A673 (cell line): ENCODE data around the gene ACP2. TPM values are rescaled to one million over a fixed set of nuclear protein-coding genes. Genes with fewer than 3 reads are reported as not detected.

ENCODE experiments used
- BruUV-seq: library from RNA; stranded (reverse); fragments of 400-500 nt; replicated peaks from 2 replicates; lab custom pipeline; 2021; lab: Mats Ljungman, UMichigan
- CTCF ChIA-PET: fragments of 300-600 bp; sonication (Branson Sonifier 250); formaldehyde crosslinking; loops from one replicate; lab custom pipeline; 2022; ENCODE audit warnings: antibody characterized with exemption; lab: Charles Lee
- POLR2A ChIA-PET: fragments of 300-600 bp; sonication (Branson Sonifier 250); formaldehyde crosslinking; loops from one replicate; lab custom pipeline; 2022; ENCODE audit warnings: antibody characterized with exemption; ENCODE audit not compliant: low non-redundant PET; lab: Charles Lee
- DNase-seq: peaks from one replicate; pipeline ENCODE4 v3.0.0-alpha.2; 2015; ENCODE audit warnings: low spot score
- H3K27ac ChIP-seq: fragments of 200-600 bp; sonication (generic); 2 replicates; pipeline ENCODE4 v1.5.1; 2016; ENCODE audit warnings: mixed run types, low read depth, mild to moderate bottlenecking, mixed read lengths, antibody characterized with exemption, low read length; ENCODE audit not compliant: poor library complexity, severe bottlenecking
- H3K27me3 ChIP-seq: fragments of 200-600 bp; sonication (generic); replicated peaks from 2 replicates; pipeline ENCODE4 v1.6.1; 2017; ENCODE audit warnings: mixed run types, low read depth, mild to moderate bottlenecking, mixed read lengths, antibody characterized with exemption, low read length; ENCODE audit not compliant: insufficient read depth, poor library complexity
- H3K36me3 ChIP-seq: fragments of 200-600 bp; sonication (generic); 2 replicates; pipeline ENCODE4 v1.6.1; 2016; ENCODE audit warnings: mixed run types, mild to moderate bottlenecking, mixed read lengths, antibody characterized with exemption, low read length; ENCODE audit not compliant: insufficient read depth, poor library complexity, severe bottlenecking
- H3K4me1 ChIP-seq: fragments of 200-600 bp; sonication (generic); 2 replicates; pipeline ENCODE4 v1.6.1; 2017; ENCODE audit warnings: mixed run types, mild to moderate bottlenecking, mixed read lengths, antibody characterized with exemption, low read length; ENCODE audit not compliant: insufficient read depth, poor library complexity, severe bottlenecking
- H3K4me3 ChIP-seq: fragments of 200-600 bp; sonication (generic); 2 replicates; pipeline ENCODE4 v1.5.1; 2016; ENCODE audit warnings: low read depth, mixed run types, mild to moderate bottlenecking, mixed read lengths, low read length; ENCODE audit not compliant: poor library complexity, severe bottlenecking
- H3K9me3 ChIP-seq: fragments of 200-600 bp; sonication (generic); 2 replicates; pipeline ENCODE4 v1.6.1; 2016; ENCODE audit warnings: mixed run types, low read depth, mild to moderate bottlenecking, mixed read lengths, antibody characterized with exemption, low read length; ENCODE audit not compliant: poor library complexity, severe bottlenecking
- EZH2 ChIP-seq: fragments of 200-600 bp; sonication (generic); IDR thresholded peaks from 2 replicates; pipeline ENCODE4 v1.6.1; 2017; ENCODE audit warnings: borderline replicate concordance, low read depth, mild to moderate bottlenecking, mixed read lengths, antibody characterized with exemption, low read length; ENCODE audit not compliant: poor library complexity, severe bottlenecking
- intact Hi-C: fragments of 100-400 bp; cut with micrococcal nuclease; formaldehyde crosslinking; loops from one replicate; pipeline ENCODE4 v1.10.0; 2022; ENCODE audit not compliant: unreplicated experiment
- total RNA-seq: library from RNA; stranded (reverse); gene quantifications from 2 replicates; pipeline ENCODE4 v1.2.3, GENCODE V29; 2021
- TF ChIP-seq, protein P1 (sequence below): fragments of 300-800, 200-600 bp; sonication (generic); conservative IDR thresholded peaks from 2 replicates; pipeline ENCODE4 v1.5.1; 2017; ENCODE audit warnings: low read depth, mild to moderate bottlenecking, antibody characterized with exemption, low read length, moderate library complexity, mixed read lengths

ACP2 gene
- total RNA-seq, 1 experiment from 2014 or later = 63.3 TPM

DNA sequence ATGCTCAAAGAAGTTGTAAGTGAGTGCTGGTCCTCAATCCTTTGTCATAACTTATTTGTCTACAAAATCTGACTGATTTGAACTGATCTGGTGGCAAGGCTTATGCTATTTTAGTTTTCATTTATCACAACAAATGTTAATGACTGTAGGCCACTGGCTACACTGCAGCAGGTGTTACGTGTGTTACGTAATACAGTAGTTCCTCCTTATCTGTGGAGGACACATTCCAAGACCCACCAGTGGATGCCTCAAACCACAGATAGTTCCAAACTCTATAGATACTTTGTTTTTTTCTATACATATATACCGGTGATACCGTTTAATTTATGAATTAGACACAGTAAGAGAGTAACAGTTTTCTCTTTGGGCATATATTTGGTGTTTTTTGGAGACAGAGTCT, 28.3 kb upstream of the ACP2 start:
- no TSS peak for BruUV-seq
- intact Hi-C loops = no loop called here
- POLR2A ChIA-PET = no interaction called here
- Histone ChIP-seq H3K27me3 (no peaks in the 10 kb centered on the region), H3K4me3 (no peak overlapping the region), H3K36me3 (peaks cover 77% of the 10 kb centered on the region), H3K9me3 (no peaks in the 10 kb centered on the region), H3K27ac (no peak overlapping the region), H3K4me1 (peaks cover 5% of the 10 kb centered on the region)
- no peak for DNase-seq
- CTCF ChIA-PET = no interaction called here
- TF ChIP-seq, protein P1, sequence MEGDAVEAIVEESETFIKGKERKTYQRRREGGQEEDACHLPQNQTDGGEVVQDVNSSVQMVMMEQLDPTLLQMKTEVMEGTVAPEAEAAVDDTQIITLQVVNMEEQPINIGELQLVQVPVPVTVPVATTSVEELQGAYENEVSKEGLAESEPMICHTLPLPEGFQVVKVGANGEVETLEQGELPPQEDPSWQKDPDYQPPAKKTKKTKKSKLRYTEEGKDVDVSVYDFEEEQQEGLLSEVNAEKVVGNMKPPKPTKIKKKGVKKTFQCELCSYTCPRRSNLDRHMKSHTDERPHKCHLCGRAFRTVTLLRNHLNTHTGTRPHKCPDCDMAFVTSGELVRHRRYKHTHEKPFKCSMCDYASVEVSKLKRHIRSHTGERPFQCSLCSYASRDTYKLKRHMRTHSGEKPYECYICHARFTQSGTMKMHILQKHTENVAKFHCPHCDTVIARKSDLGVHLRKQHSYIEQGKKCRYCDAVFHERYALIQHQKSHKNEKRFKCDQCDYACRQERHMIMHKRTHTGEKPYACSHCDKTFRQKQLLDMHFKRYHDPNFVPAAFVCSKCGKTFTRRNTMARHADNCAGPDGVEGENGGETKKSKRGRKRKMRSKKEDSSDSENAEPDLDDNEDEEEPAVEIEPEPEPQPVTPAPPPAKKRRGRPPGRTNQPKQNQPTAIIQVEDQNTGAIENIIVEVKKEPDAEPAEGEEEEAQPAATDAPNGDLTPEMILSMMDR = no peak
- TF ChIP-seq EZH2 = no peak

DNA sequence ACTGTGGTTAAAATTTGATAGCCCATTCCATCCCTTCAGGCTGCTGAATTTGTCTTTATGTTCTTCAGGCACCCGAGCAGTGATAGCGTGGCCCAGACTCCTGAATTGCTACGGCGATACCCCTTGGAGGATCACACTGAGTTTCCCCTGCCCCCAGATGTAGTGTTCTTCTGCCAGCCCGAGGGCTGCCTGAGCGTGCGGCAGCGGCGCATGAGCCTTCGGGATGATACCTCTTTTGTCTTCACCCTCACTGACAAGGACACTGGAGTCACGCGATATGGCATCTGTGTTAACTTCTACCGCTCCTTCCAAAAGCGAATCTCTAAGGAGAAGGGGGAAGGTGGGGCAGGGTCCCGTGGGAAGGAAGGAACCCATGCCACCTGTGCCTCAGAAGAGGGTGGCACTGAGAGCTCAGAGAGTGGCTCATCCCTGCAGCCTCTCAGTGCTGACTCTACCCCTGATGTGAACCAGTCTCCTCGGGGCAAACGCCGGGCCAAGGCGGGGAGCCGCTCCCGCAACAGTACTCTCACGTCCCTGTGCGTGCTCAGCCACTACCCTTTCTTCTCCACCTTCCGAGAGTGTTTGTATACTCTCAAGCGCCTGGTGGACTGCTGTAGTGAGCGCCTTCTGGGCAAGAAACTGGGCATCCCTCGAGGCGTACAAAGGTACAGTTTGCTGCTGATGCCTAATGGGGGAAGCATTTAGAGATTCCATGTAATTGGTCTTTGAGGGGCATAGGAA, 26.1 kb upstream of the ACP2 start:
- POLR2A ChIA-PET = interaction anchor here (0.6 kb wide), 1 partner anchor 49 kb away, joined by 14 read pairs; no protein-coding TSS in a partner anchor
- peaks cover 15% of the 10 kb centered on the region for H3K4me1 ChIP-seq
- H3K36me3 ChIP-seq = peaks cover 54% of the 10 kb centered on the region
- intact Hi-C loops = loop anchor here (5.0 kb wide), 2 partner anchors 33 to 48 kb away; no protein-coding TSS in a partner anchor
- H3K4me3 ChIP-seq = no peak overlapping the region
- no peaks in the 10 kb centered on the region for H3K9me3 ChIP-seq
- no peaks in the 10 kb centered on the region for H3K27me3 ChIP-seq
- TF ChIP-seq, protein P1 = no peak
- no peak for TF ChIP-seq EZH2
- no peak for DNase-seq
- no TSS peak for BruUV-seq
- CTCF ChIA-PET = interaction anchor here (0.6 kb wide), 1 partner anchor 358 kb away, joined by 5 read pairs; no protein-coding TSS in a partner anchor
- no peak overlapping the region for H3K27ac ChIP-seq

DNA sequence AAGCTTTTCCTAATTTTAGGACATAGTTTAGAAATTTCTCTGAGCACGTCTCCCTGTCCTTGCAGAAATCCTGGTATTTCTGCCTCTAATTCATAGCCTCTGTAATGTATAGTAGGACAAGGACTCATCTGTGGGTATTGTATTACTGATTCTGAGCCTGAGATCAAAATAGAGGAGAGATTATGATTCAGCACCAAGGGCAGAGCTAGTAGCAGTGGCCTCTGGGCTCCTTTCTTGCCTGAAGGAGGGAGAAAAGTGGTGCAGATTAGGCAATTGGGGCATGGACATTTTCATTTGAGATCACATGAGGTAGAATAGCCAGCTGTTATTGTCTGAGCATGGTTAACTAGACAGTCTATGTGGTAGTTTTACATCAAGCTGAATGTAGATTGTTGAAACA, 24.1 kb upstream of the ACP2 start:
- POLR2A ChIA-PET = interaction anchor here (0.5 kb wide), 2 partner anchors 37 to 187 kb away, joined by 5 to 10 read pairs; no protein-coding TSS in a partner anchor
- Histone ChIP-seq H3K36me3 (peaks cover 34% of the 10 kb centered on the region), H3K27ac (no peak overlapping the region), H3K4me1 (peaks cover 30% of the 10 kb centered on the region), H3K4me3 (no peak overlapping the region), H3K27me3 (no peaks in the 10 kb centered on the region), H3K9me3 (no peaks in the 10 kb centered on the region)
- CTCF ChIA-PET = interaction anchor here (0.7 to 0.9 kb wide), 3 partner anchors 13 to 93 kb away, joined by 3 to 4 read pairs (median 3); no protein-coding TSS in a partner anchor
- no TSS peak for BruUV-seq
- TF ChIP-seq EZH2 = no peak
- TF ChIP-seq, protein P1 = no peak
- DNase-seq = peak; percentile 53
- intact Hi-C loops = loop anchor here (5.0 kb wide), 2 partner anchors 35 to 50 kb away; no protein-coding TSS in a partner anchor
